HG02798 (cell line): ENCODE data around the gene LYAR.

Experiments used
- ATAC-seq: cut with Tn5 transposase; IDR thresholded peaks from one replicate; pipeline ENCODE4 v1.9.1; 2021; ENCODE audit warnings: mild to moderate bottlenecking; ENCODE audit not compliant: unreplicated experiment, poor library complexity

The LYAR gene

GRCh38 chr4:4225915-4226605 is 63.9 kb downstream of the LYAR start:
- ATAC-seq, result no peak
